ENCODE results near the gene MAGI2.

The MAGI2 gene

GRCh38 chr7:78406531-78406930, 1046.9 kb downstream of the MAGI2 start:
- Mint-ChIP-seq H3K27me3 (no peaks in the 10 kb centered on the region), H3K27ac (ENCODE audit: low read depth) (no peak overlapping the region), H3K4me3 (no peak overlapping the region), H3K36me3 (ENCODE audit: insufficient read depth) (no peaks in the 10 kb centered on the region), H3K4me1 (no peaks in the 10 kb centered on the region), H3K9me3 (peaks cover 4% of the 10 kb centered on the region)
- no peak for DNase-seq (ENCODE audit: low spot score in 2 of 2)
- no peak for ATAC-seq (replicated peaks; ENCODE audit: extremely low read depth, poor library complexity, severe bottlenecking)

- no peak for ATAC-seq (replicated peaks; ENCODE audit: extremely low read depth, poor library complexity, severe bottlenecking)
- peaks cover 4% of the 10 kb centered on the region for H3K9me3 Mint-ChIP-seq
- H3K27ac Mint-ChIP-seq (ENCODE audit: low read depth), result no peak overlapping the region
- no peaks in the 10 kb centered on the region for H3K4me1 Mint-ChIP-seq
- no peak for DNase-seq (ENCODE audit: low spot score in 2 of 2)
- H3K36me3 Mint-ChIP-seq (ENCODE audit: insufficient read depth), result no peaks in the 10 kb centered on the region
- no peaks in the 10 kb centered on the region for H3K27me3 Mint-ChIP-seq
- H3K4me3 Mint-ChIP-seq, result no peak overlapping the region
Observed at GRCh38 chr7:78402096-78402495, 1051.4 kb downstream of the MAGI2 start.

GRCh38 chr7:78400038-78400437, 1053.4 kb downstream of the MAGI2 start:
- DNase-seq (ENCODE audit: low spot score in 2 of 2) (no peak), ATAC-seq (replicated peaks; ENCODE audit: extremely low read depth, poor library complexity, severe bottlenecking) (no peak)
- no peak overlapping the region for H3K4me3 Mint-ChIP-seq
- no peak overlapping the region for H3K27ac Mint-ChIP-seq (ENCODE audit: low read depth)
- H3K9me3 Mint-ChIP-seq, result peaks cover 5% of the 10 kb centered on the region
- no peaks in the 10 kb centered on the region for H3K27me3 Mint-ChIP-seq
- no peaks in the 10 kb centered on the region for H3K4me1 Mint-ChIP-seq
- H3K36me3 Mint-ChIP-seq (ENCODE audit: insufficient read depth), result no peaks in the 10 kb centered on the region

GRCh38 chr7:78399033-78399769, 1054.3 kb downstream of the MAGI2 start:
- H3K27ac Mint-ChIP-seq (ENCODE audit: low read depth), result no peak overlapping the region
- ATAC-seq (replicated peaks; ENCODE audit: extremely low read depth, poor library complexity, severe bottlenecking) (no peak), DNase-seq (ENCODE audit: low spot score in 2 of 2) (no peak)
- H3K9me3 Mint-ChIP-seq, result peaks cover 10% of the 10 kb centered on the region
- H3K4me1 Mint-ChIP-seq, result no peaks in the 10 kb centered on the region
- no peaks in the 10 kb centered on the region for H3K36me3 Mint-ChIP-seq (ENCODE audit: insufficient read depth)
- no peak overlapping the region for H3K4me3 Mint-ChIP-seq
- H3K27me3 Mint-ChIP-seq, result no peaks in the 10 kb centered on the region

- DNase-seq (ENCODE audit: low spot score in 2 of 2), result no peak
- H3K27ac Mint-ChIP-seq (ENCODE audit: low read depth), result no peak overlapping the region
- no peaks in the 10 kb centered on the region for H3K4me1 Mint-ChIP-seq
- H3K27me3 Mint-ChIP-seq, result no peaks in the 10 kb centered on the region
- H3K9me3 Mint-ChIP-seq, result peaks cover 12% of the 10 kb centered on the region
- H3K36me3 Mint-ChIP-seq (ENCODE audit: insufficient read depth), result no peaks in the 10 kb centered on the region
- no peak for ATAC-seq (replicated peaks; ENCODE audit: extremely low read depth, poor library complexity, severe bottlenecking)
- no peak overlapping the region for H3K4me3 Mint-ChIP-seq
Observed at GRCh38 chr7:78398576-78398975, 1054.9 kb downstream of the MAGI2 start.

- Mint-ChIP-seq H3K4me1 (no peaks in the 10 kb centered on the region), H3K4me3 (no peak overlapping the region), H3K27ac (ENCODE audit: low read depth) (no peak overlapping the region), H3K27me3 (no peaks in the 10 kb centered on the region), H3K36me3 (ENCODE audit: insufficient read depth) (no peaks in the 10 kb centered on the region), H3K9me3 (peaks cover 16% of the 10 kb centered on the region)
- ATAC-seq (replicated peaks; ENCODE audit: extremely low read depth, poor library complexity, severe bottlenecking), result no peak
- DNase-seq (ENCODE audit: low spot score in 2 of 2), result no peak
Observed at GRCh38 chr7:78398081-78398480, 1055.4 kb downstream of the MAGI2 start.

- peaks cover 16% of the 10 kb centered on the region for H3K9me3 Mint-ChIP-seq
- H3K27ac Mint-ChIP-seq (ENCODE audit: low read depth), result no peak overlapping the region
- no peak for ATAC-seq (replicated peaks; ENCODE audit: extremely low read depth, poor library complexity, severe bottlenecking)
- no peaks in the 10 kb centered on the region for H3K36me3 Mint-ChIP-seq (ENCODE audit: insufficient read depth)
- H3K27me3 Mint-ChIP-seq, result no peaks in the 10 kb centered on the region
- H3K4me3 Mint-ChIP-seq, result no peak overlapping the region
- no peak for DNase-seq (ENCODE audit: low spot score in 2 of 2)
- H3K4me1 Mint-ChIP-seq, result no peaks in the 10 kb centered on the region
Observed at GRCh38 chr7:78396210-78396609, 1057.3 kb downstream of the MAGI2 start.

- H3K27me3 Mint-ChIP-seq, result no peaks in the 10 kb centered on the region
- DNase-seq (ENCODE audit: low spot score in 2 of 2) (no peak), ATAC-seq (replicated peaks; ENCODE audit: extremely low read depth, poor library complexity, severe bottlenecking) (no peak)
- H3K9me3 Mint-ChIP-seq, result peaks cover 16% of the 10 kb centered on the region
- no peaks in the 10 kb centered on the region for H3K36me3 Mint-ChIP-seq (ENCODE audit: insufficient read depth)
- H3K4me3 Mint-ChIP-seq, result no peak overlapping the region
- H3K27ac Mint-ChIP-seq (ENCODE audit: low read depth), result no peak overlapping the region
- H3K4me1 Mint-ChIP-seq, result no peaks in the 10 kb centered on the region
Observed at GRCh38 chr7:78395298-78396036, 1058.0 kb downstream of the MAGI2 start.

- ATAC-seq (replicated peaks; ENCODE audit: extremely low read depth, poor library complexity, severe bottlenecking), result no peak
Observed at GRCh38 chr7:78389022-78389421, 1064.4 kb downstream of the MAGI2 start.

GRCh38 chr7:78386520-78386919, 1066.9 kb downstream of the MAGI2 start:
- Mint-ChIP-seq H3K27ac (ENCODE audit: low read depth) (no peak overlapping the region), H3K27me3 (no peaks in the 10 kb centered on the region), H3K4me1 (no peaks in the 10 kb centered on the region), H3K4me3 (no peak overlapping the region), H3K36me3 (ENCODE audit: insufficient read depth) (no peaks in the 10 kb centered on the region), H3K9me3 (peaks cover 10% of the 10 kb centered on the region)
- no peak for DNase-seq (ENCODE audit: low spot score in 2 of 2)
- ATAC-seq (replicated peaks; ENCODE audit: extremely low read depth, poor library complexity, severe bottlenecking), result no peak

More at GRCh38 chr7:78389022-78389421, 1064.4 kb downstream of the MAGI2 start:
- no peak for DNase-seq (ENCODE audit: low spot score in 2 of 2)
- no peaks in the 10 kb centered on the region for H3K4me1 Mint-ChIP-seq
- H3K36me3 Mint-ChIP-seq (ENCODE audit: insufficient read depth), result no peaks in the 10 kb centered on the region
- H3K4me3 Mint-ChIP-seq, result no peak overlapping the region
- H3K27me3 Mint-ChIP-seq, result no peaks in the 10 kb centered on the region
- no peak overlapping the region for H3K27ac Mint-ChIP-seq (ENCODE audit: low read depth)
- H3K9me3 Mint-ChIP-seq, result peaks cover 16% of the 10 kb centered on the region

GRCh38 chr7:78383096-78383880, 1070.2 kb downstream of the MAGI2 start:
- Mint-ChIP-seq H3K9me3 (peaks cover 15% of the 10 kb centered on the region), H3K36me3 (ENCODE audit: insufficient read depth) (no peaks in the 10 kb centered on the region), H3K27ac (ENCODE audit: low read depth) (no peak overlapping the region), H3K27me3 (no peaks in the 10 kb centered on the region), H3K4me1 (no peaks in the 10 kb centered on the region), H3K4me3 (no peak overlapping the region)
- DNase-seq (ENCODE audit: low spot score in 2 of 2) (no peak), ATAC-seq (replicated peaks; ENCODE audit: extremely low read depth, poor library complexity, severe bottlenecking) (no peak)

- Mint-ChIP-seq H3K36me3 (ENCODE audit: insufficient read depth) (no peaks in the 10 kb centered on the region), H3K27ac (ENCODE audit: low read depth) (no peak overlapping the region), H3K4me3 (no peak overlapping the region), H3K4me1 (no peaks in the 10 kb centered on the region), H3K27me3 (no peaks in the 10 kb centered on the region), H3K9me3 (peaks cover 10% of the 10 kb centered on the region)
- ATAC-seq (replicated peaks; ENCODE audit: extremely low read depth, poor library complexity, severe bottlenecking) (no peak), DNase-seq (ENCODE audit: low spot score in 2 of 2) (no peak)
Observed at GRCh38 chr7:78379148-78379547, 1074.3 kb downstream of the MAGI2 start.

All from central memory CD8-positive, alpha-beta T cell (primary cell).